H1 (cell line): Measurements from ENCODE around the gene DHX34.

Source experiments
- PHF8 ChIP-seq: fragments of 200-600 bp; sonication (generic); conservative IDR thresholded peaks from 2 replicates; pipeline ENCODE4 v1.7.1; 2012; ENCODE audit warnings: low read depth, mild to moderate bottlenecking, inconsistent platforms, low read length, moderate library complexity
- SIX5 ChIP-seq: IDR thresholded peaks from 2 replicates; pipeline ENCODE4 v1.6.1; 2011; ENCODE audit warnings: mild to moderate bottlenecking, low read depth, low read length
- TAF1 ChIP-seq: IDR thresholded peaks from 2 replicates; pipeline ENCODE4 v1.6.1; 2011; ENCODE audit warnings: mild to moderate bottlenecking, low read depth, low read length
- TF ChIP-seq, protein P1 (sequence below), 3 experiments: IDR thresholded peaks; 1 replicate in 2 of 3; 2 replicates in 1 of 3; pipeline versions ENCODE4 v1.5.1 to v1.6.1; 2011; ENCODE audit warnings: low read length in 3 of 3, mild to moderate bottlenecking in 3 of 3, inconsistent platforms in 2 of 3, low read depth in 1 of 3, moderate library complexity in 1 of 3; ENCODE audit not compliant: insufficient read depth in 1 of 3; ENCODE audit errors: control extremely low read depth in 1 of 3
- TF ChIP-seq, protein P2 (sequence below): IDR thresholded peaks from 2 replicates; pipeline ENCODE4 v1.6.1; 2012; ENCODE audit warnings: inconsistent platforms

DNA sequence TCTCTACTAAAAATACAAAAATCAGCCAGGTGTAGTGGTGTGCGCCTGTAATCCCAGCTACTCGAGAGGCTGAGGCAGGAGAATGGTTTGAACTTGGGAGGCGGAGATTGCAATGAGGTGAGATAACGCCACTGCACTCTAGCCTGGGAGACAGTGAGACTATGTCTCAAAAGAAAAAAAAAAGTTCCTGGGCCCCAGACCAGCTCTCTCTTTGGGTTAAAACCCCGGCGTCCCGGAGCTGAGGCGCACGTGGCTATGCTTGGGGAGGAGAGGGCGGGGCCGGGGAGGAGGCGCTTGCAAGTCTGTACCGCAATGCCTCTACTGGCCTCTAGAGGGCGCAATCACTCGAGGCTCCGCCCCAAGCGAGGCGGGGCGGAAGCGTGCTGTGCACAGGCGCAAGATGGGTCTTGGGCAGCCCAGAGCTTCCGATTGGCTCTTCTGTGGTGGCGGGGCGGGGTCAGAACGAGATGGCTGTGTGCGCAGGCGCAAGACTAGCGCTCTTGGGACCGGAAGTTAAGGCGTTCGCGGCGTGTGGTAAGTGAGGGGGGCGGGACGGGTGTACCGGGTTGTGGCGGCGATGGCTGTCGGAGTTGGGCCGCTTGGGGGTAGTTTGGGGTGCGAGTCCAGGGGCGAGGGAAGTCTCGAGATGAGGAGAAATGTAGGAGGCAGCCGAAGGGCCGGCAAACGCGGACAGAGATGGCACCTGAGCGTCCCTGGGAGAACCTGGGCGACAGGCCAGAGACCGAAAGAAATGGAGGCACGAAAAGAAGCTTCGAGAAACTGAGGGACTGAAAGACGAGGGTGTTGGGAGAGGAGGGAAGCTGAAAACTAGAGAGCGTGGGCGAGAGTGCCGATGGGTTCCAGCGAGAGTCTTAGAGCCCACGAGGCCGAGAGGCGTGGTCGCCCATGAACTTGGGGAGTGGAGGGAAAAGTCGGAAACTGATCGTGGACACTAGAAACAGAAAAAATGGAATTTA, at the start of gene DHX34:
- no peak for TF ChIP-seq SIX5
- peak; percentile 86 for TF ChIP-seq PHF8
- TF ChIP-seq, protein P1, sequence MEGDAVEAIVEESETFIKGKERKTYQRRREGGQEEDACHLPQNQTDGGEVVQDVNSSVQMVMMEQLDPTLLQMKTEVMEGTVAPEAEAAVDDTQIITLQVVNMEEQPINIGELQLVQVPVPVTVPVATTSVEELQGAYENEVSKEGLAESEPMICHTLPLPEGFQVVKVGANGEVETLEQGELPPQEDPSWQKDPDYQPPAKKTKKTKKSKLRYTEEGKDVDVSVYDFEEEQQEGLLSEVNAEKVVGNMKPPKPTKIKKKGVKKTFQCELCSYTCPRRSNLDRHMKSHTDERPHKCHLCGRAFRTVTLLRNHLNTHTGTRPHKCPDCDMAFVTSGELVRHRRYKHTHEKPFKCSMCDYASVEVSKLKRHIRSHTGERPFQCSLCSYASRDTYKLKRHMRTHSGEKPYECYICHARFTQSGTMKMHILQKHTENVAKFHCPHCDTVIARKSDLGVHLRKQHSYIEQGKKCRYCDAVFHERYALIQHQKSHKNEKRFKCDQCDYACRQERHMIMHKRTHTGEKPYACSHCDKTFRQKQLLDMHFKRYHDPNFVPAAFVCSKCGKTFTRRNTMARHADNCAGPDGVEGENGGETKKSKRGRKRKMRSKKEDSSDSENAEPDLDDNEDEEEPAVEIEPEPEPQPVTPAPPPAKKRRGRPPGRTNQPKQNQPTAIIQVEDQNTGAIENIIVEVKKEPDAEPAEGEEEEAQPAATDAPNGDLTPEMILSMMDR (IDR thresholded peaks at IDR 0.05; ENCODE audit: control extremely low read depth in 1 of 3, insufficient read depth in 1 of 3, low read depth in 1 of 3, low read length in 3 of 3) = peak; percentile 85 to 99 (median 92)
- peak; percentile 55; the same call in 1 of the 2 replicates for TF ChIP-seq TAF1
- TF ChIP-seq, protein P2, sequence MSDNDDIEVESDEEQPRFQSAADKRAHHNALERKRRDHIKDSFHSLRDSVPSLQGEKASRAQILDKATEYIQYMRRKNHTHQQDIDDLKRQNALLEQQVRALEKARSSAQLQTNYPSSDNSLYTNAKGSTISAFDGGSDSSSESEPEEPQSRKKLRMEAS = peak; percentile 91
